Body of pancreas (tissue), 4 donors: ENCODE data around the gene DGKI. TPM values are rescaled to one million over a fixed set of nuclear protein-coding genes. Genes with fewer than 3 reads are reported as not detected.

ENCODE experiments used
- ATAC-seq: fragments of 150-250 bp; one replicate; pipeline ENCODE4 v1.9.1; 2016
- DNase-seq, 4 donors: peaks; one replicate each; pipeline ENCODE4 v3.0.0-alpha.2; 2019
- H3K27ac ChIP-seq, 4 donors: fragments of 200-600 bp; sonication (generic); 1 replicate in 3 of 4; 2 replicates in 1 of 4; pipeline versions ENCODE4 v1.5.1 to v1.6.1; 2016 to 2019; ENCODE audit warnings: mild to moderate bottlenecking in 1 of 4, mixed read lengths in 1 of 4, moderate library complexity in 1 of 4
- H3K27me3 ChIP-seq, 2 donors: fragments of 200-600 bp; sonication (generic); one replicate each; pipeline ENCODE4 v1.6.0; 2016; ENCODE audit warnings: mild to moderate bottlenecking in 1 of 2
- H3K36me3 ChIP-seq, 2 donors: fragments of 200-600 bp; sonication (generic); replicated peaks in 1 of 2; 2 replicates each; pipeline ENCODE4 v1.5.1; 2016; ENCODE audit warnings: low read depth in 2 of 2; ENCODE audit not compliant: insufficient read depth in 1 of 2
- H3K4me1 ChIP-seq: fragments of 200-600 bp; sonication (generic); one replicate; pipeline ENCODE4 v1.6.0; 2016
- H3K4me3 ChIP-seq, 2 donors: fragments of 200-600 bp; sonication (generic); 1 replicate in 1 of 2; 2 replicates in 1 of 2; pipeline ENCODE4 v1.5.1; 2016 to 2019
- H3K9me3 ChIP-seq, 3 donors: fragments of 200-600 bp; sonication (generic); 1 replicate in 2 of 3; 2 replicates in 1 of 3; pipeline ENCODE4 v1.5.1; 2016
- CTCF ChIP-seq, 7 experiments: fragments of 450-650 bp in 4 of 7; fragments of 200-600 bp in 3 of 7; sonication (generic) in 3 of 7; IDR thresholded peaks; one replicate each; pipeline ENCODE4 v1.5.1; 2016 to 2019; ENCODE audit warnings: antibody characterized with exemption in 7 of 7
- POLR2A ChIP-seq, 3 donors: fragments of 450-650 bp; IDR thresholded peaks; one replicate each; pipeline ENCODE4 v1.6.1; 2016; ENCODE audit warnings: antibody characterized with exemption in 3 of 3, mild to moderate bottlenecking in 2 of 3
- WGBS, 2 donors: methylation state at CpG; one replicate each; pipeline ENCODE4 v1.1.5; 2017; 5-methylcytosine and 5-hydroxymethylcytosine counted together
- intact Hi-C: fragments of 100-400 bp; cut with DNase I; formaldehyde crosslinking; loops from one replicate; pipeline ENCODE4 v1.15.1; 2023
- total RNA-seq, 2 donors: library from RNA; depleted of rRNA; stranded (reverse); fragments of >200 nt; gene quantifications; one replicate each; pipeline ENCODE4 v1.1.0, GENCODE V29; 2016

Gene DGKI
- total RNA-seq, 2 donors from 2014 or later, result 2.6 TPM; not detected in 1

- DNase-seq (no peak), ATAC-seq (no peak)
- WGBS, 2 donors, result 66 to 70% methylated on average over 7 of the region's 7 CpGs
- intact Hi-C loops, result no loop called here
- H3K4me3 ChIP-seq, result no peak overlapping the region
- H3K27ac ChIP-seq, result no peak overlapping the region
- no peaks in the 10 kb centered on the region for H3K4me1 ChIP-seq
- TF ChIP-seq POLR2A (IDR thresholded peaks at IDR 0.05), result no peak
- TF ChIP-seq CTCF (IDR thresholded peaks at IDR 0.05), result no peak
- no peaks in the 10 kb centered on the region for H3K27me3 ChIP-seq
- H3K9me3 ChIP-seq, result no peaks in the 10 kb centered on the region
- no peaks in the 10 kb centered on the region for H3K36me3 ChIP-seq
Observed at GRCh38 chr7:137771679-137772078, 75.1 kb downstream of the DGKI start.

- Histone ChIP-seq H3K27ac (no peak overlapping the region), H3K4me1 (no peaks in the 10 kb centered on the region), H3K9me3 (no peaks in the 10 kb centered on the region), H3K4me3 (no peak overlapping the region), H3K27me3 (no peaks in the 10 kb centered on the region), H3K36me3 (no peaks in the 10 kb centered on the region)
- 92 to 94% methylated on average over 5 of the region's 5 CpGs for WGBS, 2 donors
- no peak for ATAC-seq
- intact Hi-C loops, result no loop called here
- no peak for TF ChIP-seq POLR2A (IDR thresholded peaks at IDR 0.05)
- no peak for TF ChIP-seq CTCF (IDR thresholded peaks at IDR 0.05)
- no peak for DNase-seq
Observed at GRCh38 chr7:137771273-137771672, 75.5 kb downstream of the DGKI start.

- WGBS, 2 donors, result 65 to 69% methylated on average over 6 of the region's 6 CpGs
- intact Hi-C loops, result no loop called here
Observed at GRCh38 chr7:137768366-137768765, 78.4 kb downstream of the DGKI start.

GRCh38 chr7:137762334-137762733, 84.4 kb downstream of the DGKI start:
- intact Hi-C loops, result no loop called here
- 80 to 89% methylated on average over 2 of the region's 2 CpGs for WGBS, 2 donors
- Histone ChIP-seq H3K27me3 (no peaks in the 10 kb centered on the region), H3K36me3 (no peaks in the 10 kb centered on the region), H3K4me3 (no peak overlapping the region), H3K27ac (no peak overlapping the region), H3K9me3 (no peaks in the 10 kb centered on the region), H3K4me1 (no peaks in the 10 kb centered on the region)
- DNase-seq (no peak), ATAC-seq (no peak)
- TF ChIP-seq CTCF (IDR thresholded peaks at IDR 0.05), result no peak
- TF ChIP-seq POLR2A (IDR thresholded peaks at IDR 0.05), result no peak

More at GRCh38 chr7:137768366-137768765, 78.4 kb downstream of the DGKI start:
- no peak for ATAC-seq
- Histone ChIP-seq H3K27ac (no peak overlapping the region), H3K4me1 (no peaks in the 10 kb centered on the region), H3K4me3 (no peak overlapping the region), H3K9me3 (no peaks in the 10 kb centered on the region), H3K36me3 (no peaks in the 10 kb centered on the region), H3K27me3 (no peaks in the 10 kb centered on the region)
- TF ChIP-seq POLR2A (IDR thresholded peaks at IDR 0.05) (no peak), CTCF (IDR thresholded peaks at IDR 0.05) (no peak)
- DNase-seq, result no peak

GRCh38 chr7:137760111-137760510, 86.7 kb downstream of the DGKI start:
- no peak for TF ChIP-seq CTCF (IDR thresholded peaks at IDR 0.05)
- TF ChIP-seq POLR2A (IDR thresholded peaks at IDR 0.05), result no peak
- Histone ChIP-seq H3K36me3 (no peaks in the 10 kb centered on the region), H3K27ac (no peak overlapping the region), H3K27me3 (no peaks in the 10 kb centered on the region), H3K4me1 (peaks cover 7% of the 10 kb centered on the region), H3K4me3 (no peak overlapping the region), H3K9me3 (no peaks in the 10 kb centered on the region)
- DNase-seq, result peak; percentile 28 to 62 (median 61)
- intact Hi-C loops, result no loop called here
- WGBS, 2 donors, result 13 to 21% methylated on average over 6 of the region's 6 CpGs
- peak; percentile 48 for ATAC-seq
